NCI-H524 (cell line): ENCODE measurements around the gene PRR15.
"Not testable (repeated sequence)": the region's sequence is repeated elsewhere in the genome, so short reads cannot be mapped to it uniquely, and the experiment has no call there.

Experiments
- DNase-seq, 2 experiments: peaks; one replicate each; lab custom pipeline; 2025; lab: John Stamatoyannopoulos, UW

Gene PRR15

GRCh38 chr7:29563590-29564495 is at the start of gene PRR15:
Gene PRR15 (plus strand): TSS chr7:29563835. CDS start chr7:29566330, 2,495 bp downstream.
- peak in 1 of 2 experiments; percentile 52 for DNase-seq

- DNase-seq = no peak
Measured at GRCh38 chr7:29516491-29516890, 47.1 kb upstream of the PRR15 start.

- DNase-seq = no peak
Measured at GRCh38 chr7:29518616-29519015, 45.0 kb upstream of the PRR15 start.

- DNase-seq = no peak
Measured at GRCh38 chr7:29523728-29524127, 39.9 kb upstream of the PRR15 start.

- no peak for DNase-seq
Measured at GRCh38 chr7:29527505-29528108, 36.0 kb upstream of the PRR15 start.

GRCh38 chr7:29528526-29528925 is 35.1 kb upstream of the PRR15 start:
- not testable (repeated sequence) for DNase-seq

GRCh38 chr7:29538389-29538788 is 25.2 kb upstream of the PRR15 start:
- no peak for DNase-seq

GRCh38 chr7:29539471-29539870 is 24.2 kb upstream of the PRR15 start:
- DNase-seq = no peak

- DNase-seq = no peak
Measured at GRCh38 chr7:29547421-29547820, 16.2 kb upstream of the PRR15 start.

- no peak for DNase-seq
Measured at GRCh38 chr7:29548823-29549222, 14.8 kb upstream of the PRR15 start.

- no peak for DNase-seq
Measured at GRCh38 chr7:29552392-29552791, 11.2 kb upstream of the PRR15 start.

- DNase-seq = no peak
Measured at GRCh38 chr7:29555061-29555460, 8.6 kb upstream of the PRR15 start.

GRCh38 chr7:29556405-29557195 is 7.0 kb upstream of the PRR15 start:
- DNase-seq = peak in 1 of 2 experiments; percentile 18

- DNase-seq = no peak
Measured at GRCh38 chr7:29557954-29558353, 5.7 kb upstream of the PRR15 start.

- no peak for DNase-seq
Measured at GRCh38 chr7:29561271-29561670, 2.4 kb upstream of the PRR15 start.

GRCh38 chr7:29562307-29562706 is 1.3 kb upstream of the PRR15 start:
- no peak for DNase-seq

GRCh38 chr7:29564496-29565223 is 1.0 kb downstream of the PRR15 start:
- peak in 1 of 2 experiments; percentile 36 for DNase-seq

GRCh38 chr7:29565224-29565630 is 1.6 kb downstream of the PRR15 start:
- no peak for DNase-seq

- no peak for DNase-seq
Measured at GRCh38 chr7:29565634-29565981, 2.0 kb downstream of the PRR15 start.

GRCh38 chr7:29565982-29566746 is 2.5 kb downstream of the PRR15 start:
- peak in 1 of 2 experiments; percentile 4 for DNase-seq

- no peak for DNase-seq
Measured at GRCh38 chr7:29567174-29567573, 3.5 kb downstream of the PRR15 start.
